ENCODE measurements around the gene GPR39.
A peak's percentile ranks its signal among the peaks of the same experiment; 100 is the strongest.

GPR39 gene

DNA sequence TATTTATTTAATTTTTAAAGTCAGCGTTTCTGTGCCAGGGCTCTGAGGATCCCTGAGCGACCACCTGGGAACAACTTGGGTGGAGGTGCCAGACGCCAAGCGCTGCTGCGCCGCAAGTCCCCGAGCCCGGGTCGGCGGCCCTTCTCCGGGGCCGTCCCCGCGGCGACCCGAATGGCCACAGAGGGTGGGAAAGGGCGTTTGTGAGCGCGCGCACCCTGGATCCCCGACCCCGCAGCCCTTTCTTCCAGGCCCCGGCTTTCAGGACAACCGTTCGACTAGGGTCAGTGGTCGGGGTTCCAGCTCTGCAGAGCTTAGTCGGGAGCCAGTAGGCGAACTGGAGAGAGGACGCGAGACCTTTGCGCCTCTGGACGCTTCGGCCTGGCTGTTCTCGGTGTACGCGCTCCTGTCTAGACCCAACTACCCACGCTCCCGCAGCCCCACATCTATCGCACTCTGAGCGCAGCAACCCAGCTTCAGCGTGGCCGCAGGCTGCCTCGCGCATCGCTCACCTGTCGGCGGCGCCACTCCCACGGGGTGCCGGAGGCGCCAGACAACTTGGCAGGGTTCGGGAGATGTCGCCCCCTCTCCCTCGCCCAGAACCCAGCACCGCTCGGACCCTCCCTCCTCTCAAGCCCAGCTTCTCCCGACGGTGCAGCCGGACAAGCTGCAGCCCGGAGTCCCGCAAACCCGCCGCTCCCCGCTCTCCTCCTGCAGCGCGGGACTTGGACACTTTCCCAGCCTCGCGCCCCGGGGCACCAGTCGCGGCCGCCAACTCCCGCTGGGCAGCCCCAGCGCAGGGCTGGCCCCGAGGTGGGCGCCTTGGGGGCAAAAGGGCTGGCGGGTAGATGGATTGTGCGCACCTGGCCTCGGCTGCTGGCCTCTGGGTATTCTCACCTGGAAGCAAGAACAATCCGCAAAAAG, 252.6 kb downstream of the GPR39 start:
- peak overlapping the region; percentile 80 for H3K4me3 ChIP-seq (ENCODE audit: low read depth, low read length)
- in situ Hi-C loops (cut with HindIII; ENCODE audit: low sequenced_read_pairs): no loop called here
- DNase-seq (ENCODE audit: low read depth): no peak
- TF ChIP-seq, protein P1, sequence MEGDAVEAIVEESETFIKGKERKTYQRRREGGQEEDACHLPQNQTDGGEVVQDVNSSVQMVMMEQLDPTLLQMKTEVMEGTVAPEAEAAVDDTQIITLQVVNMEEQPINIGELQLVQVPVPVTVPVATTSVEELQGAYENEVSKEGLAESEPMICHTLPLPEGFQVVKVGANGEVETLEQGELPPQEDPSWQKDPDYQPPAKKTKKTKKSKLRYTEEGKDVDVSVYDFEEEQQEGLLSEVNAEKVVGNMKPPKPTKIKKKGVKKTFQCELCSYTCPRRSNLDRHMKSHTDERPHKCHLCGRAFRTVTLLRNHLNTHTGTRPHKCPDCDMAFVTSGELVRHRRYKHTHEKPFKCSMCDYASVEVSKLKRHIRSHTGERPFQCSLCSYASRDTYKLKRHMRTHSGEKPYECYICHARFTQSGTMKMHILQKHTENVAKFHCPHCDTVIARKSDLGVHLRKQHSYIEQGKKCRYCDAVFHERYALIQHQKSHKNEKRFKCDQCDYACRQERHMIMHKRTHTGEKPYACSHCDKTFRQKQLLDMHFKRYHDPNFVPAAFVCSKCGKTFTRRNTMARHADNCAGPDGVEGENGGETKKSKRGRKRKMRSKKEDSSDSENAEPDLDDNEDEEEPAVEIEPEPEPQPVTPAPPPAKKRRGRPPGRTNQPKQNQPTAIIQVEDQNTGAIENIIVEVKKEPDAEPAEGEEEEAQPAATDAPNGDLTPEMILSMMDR (IDR thresholded peaks at IDR 0.05; ENCODE audit: low read depth, low read length, missing control alignments): peak; percentile 31

DNA sequence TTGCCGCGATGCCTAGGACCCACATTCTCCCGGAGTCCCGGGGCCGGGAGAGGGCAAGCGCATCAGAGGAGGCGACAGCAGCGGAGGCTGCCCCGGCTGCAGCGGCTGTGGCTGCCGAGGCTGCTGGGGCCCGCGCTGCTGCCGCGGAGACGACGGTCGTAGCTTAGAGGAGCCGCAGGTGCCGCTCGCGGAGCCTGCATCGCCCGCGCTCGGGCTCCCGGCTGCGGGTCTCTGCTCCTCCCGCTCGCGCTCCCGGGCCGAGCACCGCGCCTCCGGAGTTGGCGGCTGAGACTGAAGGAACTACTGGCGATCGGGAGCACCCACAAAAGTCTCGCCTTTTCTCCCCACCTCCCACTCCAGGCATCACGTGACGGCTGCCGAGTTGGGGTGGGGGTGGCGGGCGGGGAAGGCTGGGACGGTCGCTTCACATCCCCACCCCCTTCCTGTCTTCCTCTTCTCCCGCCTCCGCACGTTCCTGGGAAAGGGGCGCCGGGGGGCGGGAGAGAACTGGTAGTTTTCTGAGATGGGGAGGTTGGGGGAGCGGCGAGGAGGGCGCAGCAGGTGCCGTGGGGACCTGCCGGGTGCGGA, 253.4 kb downstream of the GPR39 start, which contains the start of gene LYPD1:
Gene LYPD1, minus strand, starts transcription at position 298 of the 588 bp plus-strand sequence. Its CDS starts 273 bp downstream, at position 25.
- TF ChIP-seq, protein P1 (IDR thresholded peaks at IDR 0.05; ENCODE audit: low read depth, low read length, missing control alignments): no peak

DNA sequence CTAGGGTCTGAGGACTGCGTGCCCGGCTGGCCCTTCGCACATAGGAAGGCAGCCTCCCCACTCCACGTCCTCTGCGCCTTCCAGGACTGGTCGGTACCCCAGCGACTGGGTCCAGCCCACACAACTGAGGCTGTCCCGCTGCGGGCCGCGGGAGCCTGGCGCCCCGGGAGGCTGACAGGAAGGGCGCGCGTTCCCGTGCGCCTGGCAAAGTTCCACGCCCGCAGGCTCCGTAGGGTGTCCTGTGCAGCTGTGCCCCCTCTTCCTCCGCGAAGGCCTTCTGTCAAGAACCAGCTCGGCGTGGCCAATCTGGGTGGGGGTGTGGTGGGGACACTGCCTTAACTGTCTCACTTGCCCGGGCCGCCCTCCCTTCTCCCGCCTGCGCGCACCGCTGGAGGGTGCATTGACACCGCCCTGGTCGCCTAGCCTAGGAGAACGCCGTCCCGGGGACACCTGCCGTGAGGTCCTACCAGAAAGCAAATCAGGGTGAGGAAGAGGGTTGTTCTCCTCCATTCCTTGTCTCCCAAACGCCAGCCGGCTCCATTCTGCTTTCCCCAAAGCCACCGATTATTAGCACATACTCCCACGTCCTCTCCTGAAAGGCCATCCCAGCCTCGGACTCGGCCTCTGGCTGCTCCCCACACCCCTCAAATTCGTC, 254.0 kb downstream of the GPR39 start:
- in situ Hi-C loops (cut with HindIII; ENCODE audit: low sequenced_read_pairs): no loop called here
- peak overlapping the region; percentile 80 for H3K4me3 ChIP-seq (ENCODE audit: low read depth, low read length)
- no peak for DNase-seq (ENCODE audit: low read depth)
- TF ChIP-seq, protein P1 (IDR thresholded peaks at IDR 0.05; ENCODE audit: low read depth, low read length, missing control alignments): no peak

More for the DNA sequence above, 253.4 kb downstream of the GPR39 start, which contains the start of gene LYPD1:
- H3K4me3 ChIP-seq (ENCODE audit: low read depth, low read length): peak within 1 kb of the TSS; percentile 80
- in situ Hi-C loops (cut with HindIII; ENCODE audit: low sequenced_read_pairs): no loop called here
- DNase-seq (ENCODE audit: low read depth): no peak

DNA sequence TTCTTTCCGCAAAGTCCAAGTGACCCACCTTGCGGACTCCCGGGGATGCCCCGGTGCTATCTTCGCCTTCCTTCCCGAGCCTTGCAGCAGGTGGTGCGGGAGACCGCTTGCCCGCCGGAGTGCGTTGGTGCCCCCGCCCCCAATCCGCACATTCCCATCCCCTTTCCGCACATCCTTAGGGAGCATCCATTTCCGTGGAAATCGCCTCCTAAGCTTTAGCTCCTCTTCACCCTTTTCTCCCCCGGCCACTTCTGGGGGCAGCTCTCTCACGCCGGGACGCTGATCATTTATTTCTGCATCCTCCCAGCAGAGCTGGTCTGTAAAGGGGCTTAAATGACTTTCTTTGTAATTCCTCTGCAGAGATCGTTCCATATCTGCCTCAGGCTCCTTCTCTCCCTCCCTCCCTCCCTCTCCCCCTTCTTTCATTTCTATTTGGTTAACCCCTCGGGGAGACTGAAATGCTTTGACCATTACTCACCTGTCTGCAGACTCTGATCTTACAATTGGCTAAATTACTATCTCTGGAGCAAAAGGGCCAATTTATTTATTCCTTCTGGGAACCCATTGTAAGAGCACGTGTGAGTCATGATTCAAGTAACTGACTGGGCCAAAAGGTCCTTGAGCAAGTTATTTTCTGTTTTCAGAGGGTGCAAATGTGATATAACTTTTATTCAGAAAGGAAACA, 254.7 kb downstream of the GPR39 start:
- peak; percentile 86 for DNase-seq (ENCODE audit: low read depth)
- TF ChIP-seq, protein P1 (IDR thresholded peaks at IDR 0.05; ENCODE audit: low read depth, low read length, missing control alignments): no peak
- peak overlapping the region; percentile 80 for H3K4me3 ChIP-seq (ENCODE audit: low read depth, low read length)
- in situ Hi-C loops (cut with HindIII; ENCODE audit: low sequenced_read_pairs): no loop called here

DNA sequence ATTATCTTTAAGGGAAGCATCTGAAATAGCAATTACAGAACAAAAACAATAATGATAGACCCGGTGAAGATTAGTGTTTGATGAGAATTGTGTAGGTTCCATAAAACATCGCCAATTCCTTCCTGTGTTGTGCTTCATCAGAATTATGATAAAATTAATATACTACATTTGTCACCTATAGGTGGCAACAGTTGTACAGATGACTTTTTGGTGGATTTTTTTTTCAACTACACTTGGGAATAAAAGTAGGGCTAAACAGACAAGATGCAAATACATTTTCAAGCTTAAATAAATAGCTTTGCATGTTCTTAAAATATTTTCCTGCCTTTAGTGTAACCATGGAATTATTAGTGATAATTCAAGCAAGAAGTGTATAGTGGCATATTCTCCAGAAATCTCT, 260.4 kb downstream of the GPR39 start:
- in situ Hi-C loops (cut with HindIII; ENCODE audit: low sequenced_read_pairs): no loop called here
- H3K4me3 ChIP-seq (ENCODE audit: low read depth, low read length): no peak overlapping the region
- TF ChIP-seq, protein P1 (IDR thresholded peaks at IDR 0.05; ENCODE audit: low read depth, low read length, missing control alignments): no peak
- DNase-seq (ENCODE audit: low read depth): no peak

DNA sequence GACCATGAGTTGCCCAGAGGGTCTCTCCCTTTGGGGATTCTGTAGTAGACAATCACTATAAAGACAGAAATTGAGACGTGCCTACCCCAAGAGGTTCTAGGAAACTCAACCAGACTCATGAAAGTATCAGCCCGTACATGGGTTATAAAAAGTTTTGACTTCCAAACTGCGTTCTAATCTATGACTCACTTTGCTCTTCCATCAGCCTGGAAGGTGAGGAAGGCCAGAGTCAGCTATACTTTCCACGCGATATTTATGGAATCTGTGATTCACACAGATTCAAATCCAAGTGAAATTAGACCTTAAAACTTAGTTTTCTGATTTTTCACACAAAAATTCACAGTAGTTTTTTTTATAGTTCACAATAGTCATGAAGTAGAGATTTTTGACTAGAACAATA, 261.1 kb downstream of the GPR39 start:
- TF ChIP-seq, protein P1 (IDR thresholded peaks at IDR 0.05; ENCODE audit: low read depth, low read length, missing control alignments): no peak
- no peak for DNase-seq (ENCODE audit: low read depth)
- in situ Hi-C loops (cut with HindIII; ENCODE audit: low sequenced_read_pairs): no loop called here
- no peak overlapping the region for H3K4me3 ChIP-seq (ENCODE audit: low read depth, low read length)

All from astrocyte of the cerebellum (primary cell).